Neural progenitor cell (in vitro differentiated cells): ENCODE measurements around the gene CTSL.

ENCODE experiments used
- CTCF ChIP-seq: fragments of 200-600 bp; sonication (generic); IDR thresholded peaks from 2 replicates; pipeline ENCODE4 v1.5.1; 2017; ENCODE audit warnings: antibody characterized with exemption, mild to moderate bottlenecking
- EZH2 ChIP-seq: fragments of 200-600 bp; sonication (generic); IDR thresholded peaks from 2 replicates; pipeline ENCODE4 v1.6.1; 2017; ENCODE audit warnings: antibody characterized with exemption, mild to moderate bottlenecking, moderate library complexity
- EZH2phosphoT487 ChIP-seq: fragments of 200-600 bp; sonication (generic); IDR thresholded peaks from 2 replicates; pipeline ENCODE4 v1.6.1; 2017; ENCODE audit warnings: antibody characterized with exemption

GRCh38 chr9:87741891-87742290 lies 16.0 kb downstream of the CTSL start:
- TF ChIP-seq CTCF, result no peak
- no peak for TF ChIP-seq EZH2phosphoT487
- TF ChIP-seq EZH2, result no peak
